Measurements from ENCODE around the gene ITGA11.
A peak's percentile ranks its signal among the peaks of the same experiment; 100 is the strongest.

The ITGA11 gene

GRCh38 chr15:68389041-68389930 is 42.7 kb downstream of the ITGA11 start:
- DNase-seq, result no peak

DNA sequence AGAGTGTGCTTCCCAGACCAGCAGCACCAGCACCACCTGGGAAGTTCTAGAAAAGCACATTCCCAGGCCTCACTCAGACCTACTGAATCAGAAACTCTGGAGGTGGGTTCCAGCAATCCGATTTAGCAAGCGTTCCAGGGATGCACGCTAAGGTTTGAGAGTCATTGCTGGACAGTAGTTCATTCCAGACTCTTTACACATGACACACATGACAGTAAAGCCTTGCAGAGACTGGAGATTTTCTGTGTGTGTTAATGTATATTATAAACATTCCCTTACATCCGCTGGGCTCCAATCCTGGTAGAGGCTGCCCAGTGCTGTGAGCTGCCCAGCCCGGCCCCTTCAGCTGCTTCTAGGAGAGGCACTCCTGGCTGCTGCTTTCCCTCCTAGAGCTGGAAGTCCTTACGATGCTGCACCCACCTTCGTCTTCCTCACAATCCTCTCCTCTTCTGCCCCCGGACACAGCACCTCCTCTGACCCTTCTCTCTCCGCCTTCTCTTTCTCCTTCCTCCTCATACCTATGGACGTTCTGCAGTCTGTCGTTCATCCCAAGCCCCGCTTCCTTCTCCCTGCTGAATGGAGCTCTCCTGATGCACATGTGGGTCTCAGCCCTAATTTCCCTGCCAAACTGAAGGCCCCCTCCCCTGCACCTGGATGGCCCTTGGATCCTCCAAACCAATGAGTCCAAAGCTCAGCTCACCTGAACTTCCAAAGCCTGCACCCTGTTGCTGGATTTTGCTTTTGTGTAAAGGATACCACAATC is 44.4 kb downstream of the ITGA11 start:
- DNase-seq, result no peak

- DNase-seq, result no peak
Measured at GRCh38 chr15:68386587-68387288, 45.2 kb downstream of the ITGA11 start.

GRCh38 chr15:68385671-68386586 is 46.0 kb downstream of the ITGA11 start:
- no peak for DNase-seq

GRCh38 chr15:68385240-68385561 is 46.8 kb downstream of the ITGA11 start:
- no peak for DNase-seq

DNA sequence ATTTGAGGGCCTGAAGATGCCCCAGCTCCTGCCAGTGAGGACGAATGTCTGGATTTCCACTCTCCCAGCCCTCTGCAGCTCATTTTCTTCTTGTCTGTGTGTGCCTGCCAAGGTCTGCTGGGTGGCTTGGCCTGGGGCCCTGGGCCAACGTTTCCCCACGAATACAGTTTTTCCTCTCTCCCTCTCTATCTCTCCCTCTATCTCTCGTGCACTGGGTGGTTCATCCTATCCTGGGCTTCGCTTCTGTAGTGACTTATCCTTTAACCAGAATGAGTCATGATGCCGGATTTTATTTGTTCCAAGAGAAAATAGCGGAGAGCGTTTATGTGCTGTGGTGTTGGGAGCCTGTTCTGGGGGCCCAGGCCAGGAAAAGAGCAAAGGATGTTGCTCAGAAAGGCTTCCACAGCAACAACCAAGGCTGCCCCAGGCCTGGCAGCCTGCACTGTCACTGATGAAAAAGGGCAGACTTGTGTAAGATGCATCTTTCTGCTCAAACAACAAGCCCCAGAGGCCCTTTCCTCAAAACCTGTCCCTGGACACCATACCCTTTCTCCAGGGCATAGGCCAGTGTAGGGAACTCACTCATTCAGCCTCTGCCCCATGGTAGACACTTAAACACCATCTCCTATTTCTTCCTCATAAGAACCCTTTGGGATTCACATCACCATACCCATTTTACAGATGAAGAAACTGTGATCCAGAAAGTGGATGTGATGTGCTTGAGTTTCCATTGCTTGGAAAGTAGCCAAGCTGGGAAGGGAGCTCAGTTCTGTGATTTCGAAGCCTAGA is 47.3 kb downstream of the ITGA11 start:
- no peak for DNase-seq

DNA sequence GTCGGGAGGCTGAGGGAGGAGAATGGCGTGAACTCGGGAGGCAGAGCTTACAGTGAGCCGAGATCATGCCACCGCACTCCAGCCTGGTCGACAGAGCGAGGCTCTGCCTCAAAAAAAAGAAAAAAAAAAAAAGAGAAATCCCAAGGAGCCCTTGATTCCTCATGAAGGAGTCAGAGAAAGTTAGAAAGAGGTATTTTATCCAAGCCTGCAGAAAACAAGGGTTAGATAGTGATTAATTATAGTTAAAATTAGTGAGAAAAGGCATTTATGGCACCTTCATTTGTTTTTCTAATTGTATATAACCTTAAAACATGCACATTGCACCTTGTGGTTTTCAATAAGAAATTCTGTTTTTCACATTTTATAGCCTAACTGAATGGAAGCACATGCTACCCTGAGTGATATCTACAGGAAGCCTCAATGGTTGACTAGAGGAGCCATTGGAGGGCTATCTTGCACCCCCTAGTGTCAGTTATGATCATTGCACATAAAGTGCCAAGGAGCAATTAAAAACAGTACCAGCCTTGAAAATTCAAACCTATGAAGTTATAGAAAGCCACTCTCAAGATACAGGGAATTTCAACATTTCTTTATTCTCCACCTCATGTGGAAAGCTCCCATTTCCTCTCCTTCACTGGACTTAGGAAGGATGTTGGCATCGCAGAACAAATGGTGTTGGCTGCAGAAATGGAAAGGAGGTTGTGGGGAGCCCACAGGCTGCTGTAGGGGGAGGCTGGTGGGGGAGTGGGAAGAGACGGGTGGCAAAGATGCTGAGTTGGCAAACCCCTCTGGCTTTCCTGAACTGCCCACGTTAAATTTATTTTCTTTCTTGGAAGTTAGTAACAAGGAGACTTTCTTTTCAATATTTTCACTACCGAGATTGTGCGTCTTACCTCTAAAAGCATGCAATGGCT is 48.5 kb downstream of the ITGA11 start:
- peak; percentile 63 for DNase-seq

- DNase-seq, result no peak
Measured at GRCh38 chr15:68382286-68383007, 49.5 kb downstream of the ITGA11 start.

GRCh38 chr15:68380456-68380855 is 51.5 kb downstream of the ITGA11 start:
- DNase-seq, result no peak

- no peak for DNase-seq
Measured at GRCh38 chr15:68379759-68380290, 52.1 kb downstream of the ITGA11 start.

GRCh38 chr15:68379058-68379758 is 52.8 kb downstream of the ITGA11 start:
- no peak for DNase-seq

DNA sequence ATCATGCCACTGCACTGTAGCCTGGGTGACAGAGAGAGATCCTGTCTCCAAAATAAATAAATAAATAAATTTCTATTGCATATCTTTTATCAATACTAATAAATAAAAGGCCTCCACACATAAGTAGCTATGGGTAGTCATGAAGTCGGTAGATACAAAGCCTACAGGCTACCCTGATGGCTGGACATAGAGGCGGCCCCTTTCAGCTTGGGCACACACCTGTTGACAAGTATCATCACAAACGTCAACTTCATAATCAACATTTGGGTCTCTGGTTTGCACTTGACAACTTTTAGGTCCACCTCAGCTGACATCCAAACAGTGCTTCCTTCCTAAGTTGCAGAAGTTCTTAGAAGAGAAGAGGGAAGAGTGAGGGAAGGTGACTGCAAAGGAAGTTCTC is 53.4 kb downstream of the ITGA11 start:
- DNase-seq, result no peak

- no peak for DNase-seq
Measured at GRCh38 chr15:68377766-68378165, 54.2 kb downstream of the ITGA11 start.

DNA sequence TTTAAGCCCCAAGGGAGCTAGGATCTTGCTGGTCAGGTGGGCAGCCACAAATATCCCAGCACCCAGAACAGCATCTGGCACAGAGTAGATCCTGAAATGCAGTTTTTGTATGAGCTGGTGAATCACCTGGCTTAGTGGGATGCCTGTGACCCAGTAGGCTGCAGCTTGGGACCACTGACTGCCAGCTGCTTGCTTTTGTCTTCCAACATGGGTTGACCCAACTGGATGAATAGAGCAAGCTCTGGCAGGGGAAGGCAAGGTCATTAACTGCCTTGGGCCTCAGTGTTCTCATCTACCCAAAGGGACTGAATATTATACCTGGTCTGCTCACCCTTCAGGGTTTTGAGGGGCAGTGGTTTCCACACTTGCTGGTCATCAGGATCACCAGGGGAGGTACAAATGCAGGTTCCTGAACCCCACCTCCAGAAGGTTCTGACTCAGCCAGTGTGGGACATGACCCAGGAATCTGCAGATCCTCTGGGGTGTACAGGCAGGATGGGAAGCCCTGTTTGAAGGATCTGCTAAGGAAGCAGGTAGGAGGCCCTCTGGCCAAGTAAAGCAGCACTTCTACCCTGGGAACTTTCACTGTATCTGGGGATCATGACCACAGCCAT is 55.4 kb downstream of the ITGA11 start:
- no peak for DNase-seq

DNA sequence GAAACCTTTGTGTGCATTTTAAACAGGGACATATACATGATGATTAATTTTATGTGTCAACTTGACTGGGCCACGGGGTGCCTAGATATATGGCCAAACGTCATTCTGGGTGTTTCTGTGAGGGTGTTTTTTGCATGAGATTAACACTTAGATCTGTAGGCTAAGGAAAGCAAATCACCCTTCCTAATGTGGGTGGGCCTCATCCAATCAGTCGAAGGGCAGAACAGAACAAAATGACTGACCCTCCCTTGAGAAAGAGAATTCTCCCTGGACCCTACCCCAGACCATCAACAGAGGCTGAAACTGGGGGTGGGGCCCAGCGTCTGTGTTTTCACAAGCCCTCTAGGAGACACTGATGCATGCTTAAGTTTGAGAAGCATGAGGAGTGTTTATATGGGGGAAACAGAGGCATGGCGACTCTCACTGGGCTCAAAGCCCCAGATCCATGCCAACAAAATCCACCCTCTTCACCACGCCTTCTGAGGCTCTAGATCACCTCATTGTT is 56.2 kb downstream of the ITGA11 start:
- DNase-seq, result no peak

GRCh38 chr15:68375191-68375631 is 56.8 kb downstream of the ITGA11 start:
- no peak for DNase-seq

DNA sequence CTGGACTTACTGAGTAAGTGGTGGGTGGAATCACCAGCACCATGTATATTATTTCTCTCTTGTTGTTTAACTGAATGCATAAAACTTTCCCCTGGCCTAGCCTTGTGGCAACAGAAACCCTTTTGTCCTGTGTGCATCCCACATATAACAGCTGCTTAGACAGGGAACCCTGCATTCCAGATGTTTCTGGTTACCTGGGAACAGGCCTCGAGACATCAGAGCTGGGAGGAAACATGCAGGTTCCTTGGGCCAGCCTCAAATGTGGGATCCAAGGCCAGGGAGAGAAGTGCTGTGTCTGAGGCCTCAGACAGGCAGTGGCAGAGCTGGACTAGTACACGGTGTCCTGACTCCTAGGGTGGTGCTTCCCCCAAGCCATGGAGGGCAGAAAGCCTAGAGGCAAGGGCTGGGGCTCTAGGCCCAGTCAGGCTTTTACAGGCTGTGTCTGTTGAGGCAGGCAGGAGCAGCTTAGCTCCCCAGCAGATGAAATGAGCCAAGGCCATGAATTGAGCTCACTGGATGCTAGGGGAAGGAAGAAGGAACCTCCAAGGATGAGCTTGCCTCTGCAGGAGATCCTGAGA is 57.7 kb downstream of the ITGA11 start:
- no peak for DNase-seq

GRCh38 chr15:68373028-68373427 is 58.9 kb downstream of the ITGA11 start:
- DNase-seq, result no peak
